B cell (primary cell): Measurements from ENCODE around the gene CABLES2. TPM values are rescaled to one million over a fixed set of nuclear protein-coding genes. Genes with fewer than 3 reads are reported as not detected.

Experiments used
- ATAC-seq: fragments of 200-7000 bp; cut with Tn5 transposase; one replicate; pipeline ENCODE4 v1.10.0; 2021; ENCODE audit warnings: low read depth, mild to moderate bottlenecking, moderate number of reproducible peaks, moderate library complexity
- CTCF ChIA-PET: fragments of 350-600 bp; sonication (Branson Sonifier 250); formaldehyde crosslinking; loops from one replicate; lab custom pipeline; 2021; ENCODE audit warnings: antibody characterized with exemption, inconsistent platforms; lab: Charles Lee
- POLR2A ChIA-PET: fragments of 350-600 bp; sonication (Branson Sonifier 250); formaldehyde crosslinking; loops from one replicate; lab custom pipeline; 2021; ENCODE audit warnings: antibody characterized with exemption; lab: Charles Lee
- DNase-seq: peaks from one replicate; pipeline ENCODE4 v3.0.0; 2013
- H2AFZ ChIP-seq: 2 replicates; pipeline ENCODE4 v1.6.1; 2012; ENCODE audit warnings: mild to moderate bottlenecking, low read depth, low read length; ENCODE audit not compliant: insufficient read depth, poor library complexity, severe bottlenecking
- H3K27ac ChIP-seq, 2 donors: 1 replicate in 1 of 2; 2 replicates in 1 of 2; pipeline ENCODE4 v1.5.1; 2012 to 2013; ENCODE audit warnings: low read length in 2 of 2, mild to moderate bottlenecking in 2 of 2, moderate library complexity in 1 of 2
- H3K27me3 ChIP-seq, 4 experiments: fragments of 200-600 bp in 1 of 4; sonication (generic) in 1 of 4; replicated peaks in 1 of 4; 1 replicate in 2 of 4; 2 replicates in 2 of 4; pipeline versions ENCODE4 v1.6.1 to v1.7.0; 2013 to 2016; ENCODE audit warnings: low read length in 3 of 4, mild to moderate bottlenecking in 2 of 4, mixed read lengths in 1 of 4, moderate library complexity in 1 of 4; ENCODE audit not compliant: insufficient read depth in 4 of 4, control insufficient read depth in 3 of 4; ENCODE audit errors: control extremely low read depth in 1 of 4
- H3K36me3 ChIP-seq, 2 experiments: replicated peaks in 1 of 2; 1 replicate in 1 of 2; 2 replicates in 1 of 2; pipeline versions ENCODE4 v1.6.1 to v1.7.1; 2013; ENCODE audit warnings: low read length in 1 of 2; ENCODE audit not compliant: insufficient read depth in 2 of 2, control insufficient read depth in 1 of 2; ENCODE audit errors: control extremely low read depth in 1 of 2, extremely low read depth in 1 of 2
- H3K4me1 ChIP-seq, 2 donors: fragments of 200-600 bp in 1 of 2; sonication (generic) in 1 of 2; 1 replicate in 1 of 2; 2 replicates in 1 of 2; pipeline versions ENCODE4 v1.5.1 to v1.6.1; 2013 to 2017; ENCODE audit warnings: low read length in 2 of 2; ENCODE audit not compliant: control insufficient read depth in 2 of 2, insufficient read depth in 2 of 2
- H3K4me2 ChIP-seq: replicated peaks from 2 replicates; pipeline ENCODE3; 2012; ENCODE audit warnings: mild to moderate bottlenecking, low read depth, low read length; ENCODE audit not compliant: poor library complexity, severe bottlenecking
- H3K4me3 ChIP-seq, 5 experiments: fragments of 200-600 bp in 1 of 5; sonication (generic) in 1 of 5; 1 replicate in 3 of 5; 2 replicates in 2 of 5; pipeline versions ENCODE4 v1.5.1 to v1.7.0; 2011 to 2016; ENCODE audit warnings: low read length in 4 of 5, mild to moderate bottlenecking in 4 of 5, low read depth in 2 of 5, control low read depth in 1 of 5, moderate library complexity in 1 of 5; ENCODE audit not compliant: insufficient read depth in 1 of 5; ENCODE audit errors: control extremely low read depth in 1 of 5, extremely low read depth in 1 of 5
- H3K79me2 ChIP-seq: fragments of 200-600 bp; sonication (generic); one replicate; pipeline ENCODE4 v1.6.0; 2016; ENCODE audit warnings: low read length; ENCODE audit not compliant: control insufficient read depth, insufficient read depth
- H3K9ac ChIP-seq: fragments of 200-600 bp; sonication (generic); 2 replicates; pipeline ENCODE4 v1.6.1; 2017; ENCODE audit warnings: mild to moderate bottlenecking, low read length, moderate library complexity
- H3K9me3 ChIP-seq, 3 donors: one replicate each; pipeline versions ENCODE4 v1.6.1 to v1.7.1; 2013; ENCODE audit warnings: low read length in 2 of 3; ENCODE audit not compliant: control insufficient read depth in 2 of 3, insufficient read depth in 1 of 3; ENCODE audit errors: control extremely low read depth in 1 of 3
- H4K20me1 ChIP-seq: 2 replicates; pipeline ENCODE4 v1.6.0; 2012; ENCODE audit warnings: mild to moderate bottlenecking, low read length; ENCODE audit not compliant: insufficient read depth, control insufficient read depth, poor library complexity, severe bottlenecking
- H3K27ac Mint-ChIP-seq: one replicate; pipeline ENCODE4 v1.8.0; 2021; ENCODE audit warnings: mixed read lengths
- H3K27me3 Mint-ChIP-seq: one replicate; pipeline ENCODE4 v1.8.0; 2021; ENCODE audit warnings: mixed read lengths
- H3K4me1 Mint-ChIP-seq: one replicate; pipeline ENCODE4 v1.8.0; 2021; ENCODE audit warnings: mixed read lengths
- H3K4me3 Mint-ChIP-seq: one replicate; pipeline ENCODE4 v1.8.0; 2021; ENCODE audit warnings: mixed read lengths
- H3K9me3 Mint-ChIP-seq: one replicate; pipeline ENCODE4 v1.8.0; 2022; ENCODE audit warnings: mixed read lengths; ENCODE audit not compliant: insufficient read depth
- EZH2 ChIP-seq: IDR thresholded peaks from 2 replicates; pipeline ENCODE4 v1.6.1; 2012; ENCODE audit warnings: borderline replicate concordance, low read depth, mild to moderate bottlenecking, moderate library complexity, low read length; ENCODE audit not compliant: insufficient read depth, poor library complexity, severe bottlenecking
- WGBS: methylation state at CpG from one replicate; pipeline ENCODE4 v1.1.5; 2013; ENCODE audit warnings: missing lambda C conversion rate; ENCODE audit not compliant: insufficient coverage; 5-methylcytosine and 5-hydroxymethylcytosine counted together
- intact Hi-C: fragments of 100-400 bp; cut with micrococcal nuclease; formaldehyde crosslinking; loops from one replicate; pipeline ENCODE4 v1.10.0; 2022
- polyA plus RNA-seq: library from polyadenylated mRNA; depleted of rRNA; stranded (reverse); fragments of >200 nt; gene quantifications from 2 replicates; pipeline ENCODE4 v1.2.3, GENCODE V29; 2012
- total RNA-seq, 2 donors: library from RNA; stranded (reverse); fragments of 120-200 nt in 1 of 2; gene quantifications; 1 replicate in 1 of 2; 2 replicates in 1 of 2; pipeline versions ENCODE4 v1.2.3 to v1.2.4, GENCODE V29; 2013 to 2022
- TF ChIP-seq, protein P1 (sequence below): fragments of 200-600 bp; IDR thresholded peaks from one replicate; pipeline ENCODE4 v1.8.0; 2022; ENCODE audit warnings: antibody characterized with exemption, mild to moderate bottlenecking

CABLES2 gene
- total and polyA plus RNA-seq, 2 donors (not counting 1 experiment from before 2014, with no cell fraction given), result 4.8 to 8.2 TPM

DNA sequence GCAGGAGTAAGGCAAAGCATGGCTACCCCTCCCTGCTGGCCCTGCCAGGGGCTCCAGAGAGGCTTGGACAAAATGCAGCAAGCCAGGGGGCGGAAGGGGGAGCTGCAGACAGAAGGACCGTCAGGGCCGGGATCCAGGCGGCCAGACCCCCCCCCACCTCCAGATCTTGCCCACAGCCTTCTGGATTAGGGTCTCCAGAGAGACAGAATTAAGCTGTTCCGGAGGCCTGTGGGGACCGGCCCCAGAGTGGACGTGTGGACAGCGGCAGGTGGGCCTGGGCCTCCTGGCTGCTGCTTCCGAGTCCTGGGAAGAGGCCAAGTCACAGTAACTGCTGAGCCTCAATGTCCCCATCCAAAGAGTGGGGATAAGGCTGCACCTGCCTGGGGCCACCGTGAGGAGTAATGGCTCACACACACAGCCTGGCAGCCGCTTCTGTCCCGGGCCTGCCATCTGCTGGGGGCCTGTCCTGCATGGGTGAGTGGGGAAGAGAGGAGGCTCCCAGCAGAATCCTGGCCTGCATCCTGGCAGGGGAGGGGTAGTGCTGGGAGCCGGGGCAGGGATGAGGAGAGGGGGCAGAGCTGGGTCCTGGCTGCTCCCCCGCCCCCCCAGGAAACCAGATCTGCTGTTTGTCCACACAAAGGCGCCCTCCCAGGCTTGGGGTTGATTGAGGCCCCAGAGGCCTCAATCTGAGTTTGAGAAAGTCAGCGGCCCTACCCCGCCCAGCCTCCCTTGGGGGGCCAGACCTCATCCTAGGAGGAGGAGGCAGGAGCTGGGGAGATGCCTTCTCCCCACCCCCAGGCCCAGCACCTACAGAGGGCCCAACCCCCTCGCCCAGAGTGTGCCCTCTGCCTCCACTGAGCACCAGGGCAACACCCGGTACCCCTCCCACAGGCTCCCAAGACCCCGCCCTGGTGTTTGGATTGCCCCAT lies 43.8 kb downstream of the CABLES2 start:
- ChIA-PET POLR2A (no interaction called here), CTCF (interaction anchor here (1.2 to 1.9 kb wide), 2 partner anchors 62 to 254 kb away, joined by 3 to 11 read pairs; no protein-coding TSS in a partner anchor)
- H3K4me3 ChIP-seq, result no peak overlapping the region
- H3K79me2 ChIP-seq, result no peaks in the 10 kb centered on the region
- intact Hi-C loops, result no loop called here
- H2AFZ ChIP-seq, result no peak overlapping the region
- H3K36me3 ChIP-seq, result no peaks in the 10 kb centered on the region
- no peak overlapping the region for H3K27ac Mint-ChIP-seq
- DNase-seq (no peak), ATAC-seq (no peak)
- peaks cover 16% of the 10 kb centered on the region for H3K4me1 Mint-ChIP-seq
- WGBS, result 82% methylated on average over 19 of the region's 20 CpGs
- TF ChIP-seq EZH2, result no peak
- TF ChIP-seq, protein P1, sequence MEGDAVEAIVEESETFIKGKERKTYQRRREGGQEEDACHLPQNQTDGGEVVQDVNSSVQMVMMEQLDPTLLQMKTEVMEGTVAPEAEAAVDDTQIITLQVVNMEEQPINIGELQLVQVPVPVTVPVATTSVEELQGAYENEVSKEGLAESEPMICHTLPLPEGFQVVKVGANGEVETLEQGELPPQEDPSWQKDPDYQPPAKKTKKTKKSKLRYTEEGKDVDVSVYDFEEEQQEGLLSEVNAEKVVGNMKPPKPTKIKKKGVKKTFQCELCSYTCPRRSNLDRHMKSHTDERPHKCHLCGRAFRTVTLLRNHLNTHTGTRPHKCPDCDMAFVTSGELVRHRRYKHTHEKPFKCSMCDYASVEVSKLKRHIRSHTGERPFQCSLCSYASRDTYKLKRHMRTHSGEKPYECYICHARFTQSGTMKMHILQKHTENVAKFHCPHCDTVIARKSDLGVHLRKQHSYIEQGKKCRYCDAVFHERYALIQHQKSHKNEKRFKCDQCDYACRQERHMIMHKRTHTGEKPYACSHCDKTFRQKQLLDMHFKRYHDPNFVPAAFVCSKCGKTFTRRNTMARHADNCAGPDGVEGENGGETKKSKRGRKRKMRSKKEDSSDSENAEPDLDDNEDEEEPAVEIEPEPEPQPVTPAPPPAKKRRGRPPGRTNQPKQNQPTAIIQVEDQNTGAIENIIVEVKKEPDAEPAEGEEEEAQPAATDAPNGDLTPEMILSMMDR, result no peak
- H3K4me3 Mint-ChIP-seq, result no peak overlapping the region
- peaks cover 6% of the 10 kb centered on the region for H4K20me1 ChIP-seq
- H3K27me3 Mint-ChIP-seq, result no peaks in the 10 kb centered on the region
- no peaks in the 10 kb centered on the region for H3K9me3 ChIP-seq
- H3K9me3 Mint-ChIP-seq, result no peaks in the 10 kb centered on the region
- H3K27ac ChIP-seq, result no peak overlapping the region
- no peak overlapping the region for H3K9ac ChIP-seq
- H3K4me2 ChIP-seq, result no peak overlapping the region
- H3K4me1 ChIP-seq, result peaks cover 16 to 21% of the 10 kb centered on the region in 2 donors
- peaks cover 0 to 10% (median 4%) of the 10 kb centered on the region in 4 experiments for H3K27me3 ChIP-seq

DNA sequence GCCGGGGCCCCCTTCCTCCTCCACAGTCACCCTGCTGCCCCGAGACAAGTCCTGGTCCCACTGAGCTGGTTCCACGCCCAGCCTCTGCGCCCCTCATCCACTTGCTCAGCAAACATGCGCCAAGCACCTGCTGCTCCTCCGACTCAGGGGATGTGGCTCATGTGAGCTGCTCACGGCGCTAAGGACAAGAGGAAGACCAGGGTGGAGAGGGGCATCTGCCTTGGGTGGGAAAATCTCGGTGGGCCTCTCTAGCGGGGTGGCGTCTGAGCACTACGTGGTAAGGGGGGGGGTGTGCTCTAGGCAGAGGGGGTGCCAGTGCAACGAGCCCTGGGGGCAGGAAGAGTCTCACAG lies 44.5 kb downstream of the CABLES2 start:
- TF ChIP-seq, protein P1, result no peak
- TF ChIP-seq EZH2, result no peak
- DNase-seq, result no peak
- peaks cover 9 to 18% of the 10 kb centered on the region in 2 donors for H3K4me1 ChIP-seq
- no peaks in the 10 kb centered on the region for H3K9me3 Mint-ChIP-seq
- no peak overlapping the region for H3K27ac Mint-ChIP-seq
- intact Hi-C loops, result no loop called here
- no peak overlapping the region for H3K4me3 ChIP-seq
- H3K9me3 ChIP-seq, result no peaks in the 10 kb centered on the region
- peaks cover 12% of the 10 kb centered on the region for H3K4me1 Mint-ChIP-seq
- no peak overlapping the region for H3K4me3 Mint-ChIP-seq
- H3K27me3 ChIP-seq, result peaks cover 0 to 4% (median under 1%) of the 10 kb centered on the region in 4 experiments
- no peak overlapping the region for H3K4me2 ChIP-seq
- H4K20me1 ChIP-seq, result peaks cover 6% of the 10 kb centered on the region
- ChIA-PET CTCF (no interaction called here), POLR2A (interaction anchor here (0.7 kb wide), 1 partner anchor 17 kb away, joined by 3 read pairs; no protein-coding TSS in a partner anchor)
- no peaks in the 10 kb centered on the region for H3K36me3 ChIP-seq
- WGBS, result 72% methylated on average over 13 of the region's 13 CpGs
- no peaks in the 10 kb centered on the region for H3K79me2 ChIP-seq
- no peak overlapping the region for H2AFZ ChIP-seq
- no peak for ATAC-seq
- H3K27me3 Mint-ChIP-seq, result no peaks in the 10 kb centered on the region
- H3K27ac ChIP-seq, result no peak overlapping the region
- H3K9ac ChIP-seq, result no peak overlapping the region
